Measurements from ENCODE around the gene CD86.
"Not testable (repeated sequence)": the region's sequence is repeated elsewhere in the genome, so short reads cannot be mapped to it uniquely, and the experiment has no call there.

CD86 gene

GRCh38 chr3:122055215-122055614, at the start of gene CD86:
CD86 (plus strand) TSS chr3:122055362; CDS start chr3:122055490, 128 bp downstream.
- no peak for DNase-seq

GRCh38 chr3:122006267-122006666, 48.9 kb upstream of the CD86 start:
- DNase-seq = no peak

- no peak for DNase-seq
Observed at GRCh38 chr3:122008166-122008565, 47.0 kb upstream of the CD86 start.

- no peak for DNase-seq
Observed at GRCh38 chr3:122010506-122010905, 44.7 kb upstream of the CD86 start.

- no peak for DNase-seq
Observed at GRCh38 chr3:122011396-122011795, 43.8 kb upstream of the CD86 start.

GRCh38 chr3:122012821-122013220, 42.3 kb upstream of the CD86 start:
- no peak for DNase-seq

- DNase-seq = no peak
Observed at GRCh38 chr3:122013448-122013925, 41.7 kb upstream of the CD86 start.

- DNase-seq = no peak
Observed at GRCh38 chr3:122014741-122015140, 40.4 kb upstream of the CD86 start.

GRCh38 chr3:122019493-122019892, 35.7 kb upstream of the CD86 start:
- no peak for DNase-seq

GRCh38 chr3:122021037-122021436, 34.1 kb upstream of the CD86 start:
- no peak for DNase-seq

- no peak for DNase-seq
Observed at GRCh38 chr3:122021811-122022401, 33.3 kb upstream of the CD86 start, which contains the start of gene ILDR1. ILDR1 (minus strand) TSS chr3:122022247; CDS start chr3:122022077, 170 bp downstream.

GRCh38 chr3:122023335-122023910, 31.7 kb upstream of the CD86 start:
- DNase-seq = no peak

GRCh38 chr3:122024800-122025199, 30.4 kb upstream of the CD86 start:
- no peak for DNase-seq

GRCh38 chr3:122025296-122025695, 29.9 kb upstream of the CD86 start:
- no peak for DNase-seq

GRCh38 chr3:122030381-122031122, 24.6 kb upstream of the CD86 start:
- no peak for DNase-seq

- DNase-seq = no peak
Observed at GRCh38 chr3:122031123-122031468, 24.1 kb upstream of the CD86 start.

- DNase-seq = no peak
Observed at GRCh38 chr3:122032531-122032930, 22.6 kb upstream of the CD86 start.

GRCh38 chr3:122033023-122033422, 22.1 kb upstream of the CD86 start:
- no peak for DNase-seq

GRCh38 chr3:122047296-122047695, 7.9 kb upstream of the CD86 start:
- DNase-seq = not testable (repeated sequence)

GRCh38 chr3:122047773-122048172, 7.4 kb upstream of the CD86 start:
- DNase-seq = peak; percentile 1

GRCh38 chr3:122052968-122053367, 2.2 kb upstream of the CD86 start:
- DNase-seq = no peak

GRCh38 chr3:122057671-122058070, 2.5 kb downstream of the CD86 start:
- no peak for DNase-seq

- no peak for DNase-seq
Observed at GRCh38 chr3:122058294-122058693, 3.1 kb downstream of the CD86 start.

GRCh38 chr3:122060040-122060698, 5.0 kb downstream of the CD86 start:
- DNase-seq = no peak

Measured in NCI-H2227 treated with DMSO at 0.1 percent for 48 hours (cell line).